ENCODE data around the gene TMEM69.

DNA sequence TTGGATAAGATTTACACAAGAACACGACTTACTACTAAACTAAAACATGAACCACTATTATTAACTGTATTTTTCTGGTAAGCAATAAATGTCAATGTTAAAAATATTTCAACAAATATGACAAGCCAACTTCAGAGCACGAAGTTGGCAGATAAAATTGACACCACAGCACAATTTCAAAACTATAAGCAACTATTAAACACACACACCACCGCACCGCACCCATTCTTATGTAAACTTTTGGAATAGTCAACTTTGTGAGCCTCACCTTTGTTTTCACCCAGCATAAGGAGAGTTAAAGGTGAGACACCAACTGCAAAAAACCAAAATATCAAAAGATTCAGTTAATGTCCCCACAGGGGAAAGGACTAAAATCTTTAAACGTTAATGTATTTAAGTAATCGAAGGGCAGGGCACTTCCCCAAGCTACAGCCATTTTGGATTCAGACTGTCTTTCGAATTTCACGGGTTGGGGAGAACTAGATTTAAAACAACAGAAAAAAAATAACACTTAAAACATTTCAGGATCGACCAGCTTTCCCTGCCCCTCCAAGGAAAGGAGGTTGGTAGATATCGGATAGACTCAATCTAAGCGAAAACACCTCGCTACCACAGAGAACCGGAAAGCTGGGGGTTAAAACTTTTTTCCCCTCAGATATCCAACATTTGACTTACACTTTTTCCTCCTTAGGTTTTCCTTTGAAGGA lies 2.5 kb upstream of the TMEM69 start:
- TF ChIP-seq ZNF83 (CRISPR knock-in tag; IDR thresholded peaks at IDR 0.05; ENCODE audit: borderline replicate concordance): no peak
- TF ChIP-seq, protein P1, sequence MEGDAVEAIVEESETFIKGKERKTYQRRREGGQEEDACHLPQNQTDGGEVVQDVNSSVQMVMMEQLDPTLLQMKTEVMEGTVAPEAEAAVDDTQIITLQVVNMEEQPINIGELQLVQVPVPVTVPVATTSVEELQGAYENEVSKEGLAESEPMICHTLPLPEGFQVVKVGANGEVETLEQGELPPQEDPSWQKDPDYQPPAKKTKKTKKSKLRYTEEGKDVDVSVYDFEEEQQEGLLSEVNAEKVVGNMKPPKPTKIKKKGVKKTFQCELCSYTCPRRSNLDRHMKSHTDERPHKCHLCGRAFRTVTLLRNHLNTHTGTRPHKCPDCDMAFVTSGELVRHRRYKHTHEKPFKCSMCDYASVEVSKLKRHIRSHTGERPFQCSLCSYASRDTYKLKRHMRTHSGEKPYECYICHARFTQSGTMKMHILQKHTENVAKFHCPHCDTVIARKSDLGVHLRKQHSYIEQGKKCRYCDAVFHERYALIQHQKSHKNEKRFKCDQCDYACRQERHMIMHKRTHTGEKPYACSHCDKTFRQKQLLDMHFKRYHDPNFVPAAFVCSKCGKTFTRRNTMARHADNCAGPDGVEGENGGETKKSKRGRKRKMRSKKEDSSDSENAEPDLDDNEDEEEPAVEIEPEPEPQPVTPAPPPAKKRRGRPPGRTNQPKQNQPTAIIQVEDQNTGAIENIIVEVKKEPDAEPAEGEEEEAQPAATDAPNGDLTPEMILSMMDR (CRISPR knock-in tag; IDR thresholded peaks at IDR 0.05): no peak
- TF ChIP-seq CEBPG (CRISPR knock-in tag; IDR thresholded peaks at IDR 0.05): no peak
- no peak for TF ChIP-seq FOXK1 (CRISPR knock-in tag; IDR thresholded peaks at IDR 0.05; ENCODE audit: borderline replicate concordance, low read depth)
- TF ChIP-seq, protein P2, sequence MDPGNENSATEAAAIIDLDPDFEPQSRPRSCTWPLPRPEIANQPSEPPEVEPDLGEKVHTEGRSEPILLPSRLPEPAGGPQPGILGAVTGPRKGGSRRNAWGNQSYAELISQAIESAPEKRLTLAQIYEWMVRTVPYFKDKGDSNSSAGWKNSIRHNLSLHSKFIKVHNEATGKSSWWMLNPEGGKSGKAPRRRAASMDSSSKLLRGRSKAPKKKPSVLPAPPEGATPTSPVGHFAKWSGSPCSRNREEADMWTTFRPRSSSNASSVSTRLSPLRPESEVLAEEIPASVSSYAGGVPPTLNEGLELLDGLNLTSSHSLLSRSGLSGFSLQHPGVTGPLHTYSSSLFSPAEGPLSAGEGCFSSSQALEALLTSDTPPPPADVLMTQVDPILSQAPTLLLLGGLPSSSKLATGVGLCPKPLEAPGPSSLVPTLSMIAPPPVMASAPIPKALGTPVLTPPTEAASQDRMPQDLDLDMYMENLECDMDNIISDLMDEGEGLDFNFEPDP (CRISPR knock-in tag; conservative IDR thresholded peaks at IDR 0.05): no peak
- TF ChIP-seq ZNF883 (CRISPR knock-in tag; IDR thresholded peaks at IDR 0.05; ENCODE audit: not compliant biosample characterization): no peak

Data from HepG2 (cell line).